ENCODE measurements around the gene NMT2.

NMT2 gene

GRCh38 chr10:15168291-15168785 lies at the start of gene NMT2:
TSS of gene NMT2 (minus strand) at chr10:15168693. CDS start at chr10:15168612, 81 bp downstream.
- H3K4me3 ChIP-seq (replicated peaks; ENCODE audit: low read depth, low read length): peak within 1 kb of the TSS; percentile 74
- no peak for DNase-seq (ENCODE audit: low read depth)
- TF ChIP-seq, protein P1, sequence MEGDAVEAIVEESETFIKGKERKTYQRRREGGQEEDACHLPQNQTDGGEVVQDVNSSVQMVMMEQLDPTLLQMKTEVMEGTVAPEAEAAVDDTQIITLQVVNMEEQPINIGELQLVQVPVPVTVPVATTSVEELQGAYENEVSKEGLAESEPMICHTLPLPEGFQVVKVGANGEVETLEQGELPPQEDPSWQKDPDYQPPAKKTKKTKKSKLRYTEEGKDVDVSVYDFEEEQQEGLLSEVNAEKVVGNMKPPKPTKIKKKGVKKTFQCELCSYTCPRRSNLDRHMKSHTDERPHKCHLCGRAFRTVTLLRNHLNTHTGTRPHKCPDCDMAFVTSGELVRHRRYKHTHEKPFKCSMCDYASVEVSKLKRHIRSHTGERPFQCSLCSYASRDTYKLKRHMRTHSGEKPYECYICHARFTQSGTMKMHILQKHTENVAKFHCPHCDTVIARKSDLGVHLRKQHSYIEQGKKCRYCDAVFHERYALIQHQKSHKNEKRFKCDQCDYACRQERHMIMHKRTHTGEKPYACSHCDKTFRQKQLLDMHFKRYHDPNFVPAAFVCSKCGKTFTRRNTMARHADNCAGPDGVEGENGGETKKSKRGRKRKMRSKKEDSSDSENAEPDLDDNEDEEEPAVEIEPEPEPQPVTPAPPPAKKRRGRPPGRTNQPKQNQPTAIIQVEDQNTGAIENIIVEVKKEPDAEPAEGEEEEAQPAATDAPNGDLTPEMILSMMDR (IDR thresholded peaks at IDR 0.05; ENCODE audit: low read length, missing control alignments): no peak

DNA sequence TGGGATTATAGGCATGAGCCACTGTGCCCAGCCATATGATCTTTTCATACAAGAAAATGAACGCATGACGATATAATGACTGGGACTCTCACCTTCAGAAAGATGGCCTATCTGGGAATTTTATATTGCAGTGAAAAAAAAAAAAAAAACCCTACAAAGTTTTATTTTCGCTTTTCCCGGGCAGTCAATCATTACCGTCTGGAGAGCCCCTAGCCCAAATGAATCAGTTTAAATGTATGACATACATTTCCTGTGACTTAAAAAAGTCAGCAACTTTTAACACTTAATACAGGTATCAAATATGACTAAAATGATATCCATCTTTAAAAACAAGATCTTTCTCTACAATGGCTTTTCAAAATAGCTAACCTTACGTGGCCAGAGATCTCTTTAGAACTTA lies 48.2 kb upstream of the NMT2 start:
- DNase-seq (ENCODE audit: low read depth): no peak
- TF ChIP-seq, protein P1 (IDR thresholded peaks at IDR 0.05; ENCODE audit: low read length, missing control alignments): no peak
- H3K4me3 ChIP-seq (replicated peaks; ENCODE audit: low read depth, low read length): no peak overlapping the region

DNA sequence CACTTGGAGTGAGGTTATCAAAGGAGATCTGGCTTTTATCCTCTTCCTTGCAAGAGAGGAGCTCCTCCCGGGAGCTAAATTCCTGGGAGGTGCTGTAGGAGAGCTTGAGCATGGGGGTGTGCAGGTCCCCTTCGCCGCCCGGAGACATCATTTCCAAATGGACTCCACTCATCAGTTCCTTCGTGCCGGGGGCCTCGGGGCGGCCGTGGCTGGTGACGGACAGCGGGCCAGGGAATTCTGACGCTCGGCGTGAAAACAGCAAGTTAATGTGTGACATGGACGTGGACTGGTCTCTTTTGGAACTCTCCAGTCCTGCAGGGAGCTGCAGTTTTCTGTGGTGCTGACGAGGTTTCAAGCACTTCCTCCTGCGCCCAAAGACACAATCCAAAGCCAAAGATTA lies 45.7 kb upstream of the NMT2 start:
- TF ChIP-seq, protein P1 (IDR thresholded peaks at IDR 0.05; ENCODE audit: low read length, missing control alignments): no peak
- DNase-seq (ENCODE audit: low read depth): no peak
- no peak overlapping the region for H3K4me3 ChIP-seq (replicated peaks; ENCODE audit: low read depth, low read length)

- no peak overlapping the region for H3K4me3 ChIP-seq (replicated peaks; ENCODE audit: low read depth, low read length)
- TF ChIP-seq, protein P1 (IDR thresholded peaks at IDR 0.05; ENCODE audit: low read length, missing control alignments): no peak
- no peak for DNase-seq (ENCODE audit: low read depth)
Measured at GRCh38 chr10:15213461-15213861, 45.0 kb upstream of the NMT2 start.

DNA sequence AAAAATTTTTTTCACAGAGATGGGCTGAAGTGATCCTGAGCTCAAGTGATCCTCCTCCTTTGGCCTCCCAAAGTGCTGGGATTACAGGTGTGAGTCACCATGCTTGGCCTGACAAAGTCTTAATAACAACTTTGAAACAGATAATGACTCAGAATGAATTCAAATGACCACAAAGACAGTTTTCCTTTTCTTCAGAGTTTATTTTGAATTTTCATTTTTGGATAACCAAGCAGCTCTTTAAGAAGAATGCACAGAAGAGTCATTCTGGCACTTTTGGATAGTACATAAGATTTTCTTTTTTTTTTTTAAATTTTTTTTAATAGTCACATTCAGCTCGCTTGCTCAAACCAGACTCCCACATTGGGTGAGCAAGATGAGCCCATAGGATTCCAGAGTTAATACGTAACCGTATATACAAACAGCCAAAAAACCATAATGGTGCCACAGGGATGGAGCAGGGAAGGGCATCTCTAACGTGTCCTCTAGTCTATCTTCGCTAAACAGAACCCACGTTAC lies 43.0 kb upstream of the NMT2 start:
- TF ChIP-seq, protein P1 (IDR thresholded peaks at IDR 0.05; ENCODE audit: low read length, missing control alignments): no peak
- DNase-seq (ENCODE audit: low read depth): peak; percentile 50
- H3K4me3 ChIP-seq (replicated peaks; ENCODE audit: low read depth, low read length): no peak overlapping the region

GRCh38 chr10:15210521-15210920 lies 42.0 kb upstream of the NMT2 start:
- TF ChIP-seq, protein P1 (IDR thresholded peaks at IDR 0.05; ENCODE audit: low read length, missing control alignments): no peak
- no peak overlapping the region for H3K4me3 ChIP-seq (replicated peaks; ENCODE audit: low read depth, low read length)
- DNase-seq (ENCODE audit: low read depth): no peak
